CD1c-positive myeloid dendritic cell (primary cell): Measurements from ENCODE around the gene HSFX3.
"Not testable (repeated sequence)": the region's sequence is repeated elsewhere in the genome, so short reads cannot be mapped to it uniquely, and the experiment has no call there.

Experiments used
- DNase-seq: peaks from one replicate; pipeline ENCODE4 v3.0.0-alpha.2; 2016; ENCODE audit errors: extremely low spot score

HSFX3 gene

GRCh38 chrX:149549701-149550100, at the start of gene HSFX3:
Gene HSFX3, minus strand, starts transcription at chrX:149549924. Its CDS starts 72 bp downstream, at chrX:149549852.
- DNase-seq, result not testable (repeated sequence)

- not testable (repeated sequence) for DNase-seq
Observed at GRCh38 chrX:149598603-149599002, 48.9 kb upstream of the HSFX3 start.

GRCh38 chrX:149595943-149596342, 46.2 kb upstream of the HSFX3 start:
- DNase-seq, result not testable (repeated sequence)

- DNase-seq, result not testable (repeated sequence)
Observed at GRCh38 chrX:149595214-149595613, 45.5 kb upstream of the HSFX3 start, which contains the start of gene HSFX2. Gene HSFX2, minus strand, starts transcription at chrX:149595314. Its CDS starts 614 bp downstream, at chrX:149594700.

GRCh38 chrX:149590993-149591392, 41.3 kb upstream of the HSFX3 start:
- not testable (repeated sequence) for DNase-seq

GRCh38 chrX:149587359-149587758, 37.6 kb upstream of the HSFX3 start, which contains the start of gene MAGEA9B:
Gene MAGEA9B, minus strand, starts transcription at chrX:149587459. Its CDS starts 4,280 bp downstream, at chrX:149583179.
- DNase-seq, result not testable (repeated sequence)

GRCh38 chrX:149585631-149586030, 35.9 kb upstream of the HSFX3 start:
- not testable (repeated sequence) for DNase-seq

- DNase-seq, result not testable (repeated sequence)
Observed at GRCh38 chrX:149573456-149573855, 23.7 kb upstream of the HSFX3 start.

- no peak for DNase-seq
Observed at GRCh38 chrX:149572743-149573142, 23.0 kb upstream of the HSFX3 start.

GRCh38 chrX:149571770-149572169, 22.0 kb upstream of the HSFX3 start:
- DNase-seq, result no peak

- DNase-seq, result no peak
Observed at GRCh38 chrX:149570668-149571067, 20.9 kb upstream of the HSFX3 start.

GRCh38 chrX:149569770-149570169, 20.0 kb upstream of the HSFX3 start:
- DNase-seq, result no peak

GRCh38 chrX:149568701-149569296, 19.1 kb upstream of the HSFX3 start:
- no peak for DNase-seq

GRCh38 chrX:149567621-149568417, 18.1 kb upstream of the HSFX3 start:
- DNase-seq, result no peak

GRCh38 chrX:149563359-149563758, 13.6 kb upstream of the HSFX3 start:
- no peak for DNase-seq

GRCh38 chrX:149555251-149555650, 5.5 kb upstream of the HSFX3 start:
- DNase-seq, result not testable (repeated sequence)

GRCh38 chrX:149551939-149552248, 2.2 kb upstream of the HSFX3 start:
- DNase-seq, result not testable (repeated sequence)

GRCh38 chrX:149551245-149551938, 1.7 kb upstream of the HSFX3 start:
- DNase-seq, result not testable (repeated sequence)

GRCh38 chrX:149550454-149550853, 730 bp upstream of the HSFX3 start:
- not testable (repeated sequence) for DNase-seq

GRCh38 chrX:149547782-149548181, 1.9 kb downstream of the HSFX3 start:
- not testable (repeated sequence) for DNase-seq

GRCh38 chrX:149546962-149547361, 2.8 kb downstream of the HSFX3 start:
- not testable (repeated sequence) for DNase-seq
